HEK293 (cell line): Measurements from ENCODE around the gene CLK4.

Experiments
- CTCF ChIA-PET: fragments of 350-600 bp; formaldehyde crosslinking; extraction: SDS; loops from one replicate; lab custom pipeline; 2021; ENCODE audit warnings: antibody characterized with exemption; lab: Yijun Ruan, JAX
- POLR2A ChIA-PET: fragments of 300-600 bp; formaldehyde crosslinking; extraction: SDS; loops from one replicate; lab custom pipeline; 2020; ENCODE audit warnings: antibody characterized with exemption, inconsistent platforms; lab: Yijun Ruan, JAX
- H3K27ac ChIP-seq: fragments of 200-500 bp; sonication (Bioruptor generic); 2 replicates; pipeline ENCODE4 v1.5.1; 2014; ENCODE audit warnings: low read depth, low read length, control low read depth, inconsistent platforms; ENCODE audit errors: extremely low read depth
- H3K36me3 ChIP-seq, 2 experiments: fragments of 200-500 bp in 1 of 2; sonication (Bioruptor generic) in 1 of 2; 1 replicate in 1 of 2; 2 replicates in 1 of 2; pipeline ENCODE4 v1.5.1; 2014 to 2017; ENCODE audit warnings: inconsistent platforms in 2 of 2, low read length in 2 of 2; ENCODE audit not compliant: control insufficient read depth in 2 of 2, insufficient read depth in 1 of 2
- H3K4me1 ChIP-seq: fragments of 200-500 bp; sonication (Bioruptor generic); 2 replicates; pipeline ENCODE4 v1.5.1; 2014; ENCODE audit warnings: mild to moderate bottlenecking, low read length, inconsistent platforms; ENCODE audit not compliant: control insufficient read depth, insufficient read depth
- H3K4me3 ChIP-seq: 2 replicates; pipeline ENCODE4 v1.5.1; 2011; ENCODE audit warnings: low read depth, mild to moderate bottlenecking, control low read depth, low read length, moderate library complexity
- H3K9me3 ChIP-seq: fragments of 200-500 bp; sonication (Bioruptor generic); 2 replicates; pipeline ENCODE4 v1.5.1; 2014; ENCODE audit warnings: low read depth, low read length, inconsistent platforms; ENCODE audit not compliant: control insufficient read depth, insufficient read depth
- GLI4 ChIP-seq: fragments of 450-650 bp; formaldehyde crosslinking; IDR thresholded peaks from 2 replicates; pipeline ENCODE4 v1.5.1; 2016; ENCODE audit warnings: missing biosample characterization, missing genetic modification characterization
- HOXA7 ChIP-seq: sonication (generic); formaldehyde crosslinking; IDR thresholded peaks from 2 replicates; pipeline ENCODE4 v1.8.1; 2022; ENCODE audit warnings: missing genetic modification reagents, borderline replicate concordance
- MEIS1 ChIP-seq: sonication (generic); formaldehyde crosslinking; IDR thresholded peaks from 2 replicates; pipeline ENCODE4 v1.8.1; 2022; ENCODE audit warnings: missing genetic modification reagents, mild to moderate bottlenecking, borderline replicate concordance
- SCRT1 ChIP-seq: fragments of 450-650 bp; formaldehyde crosslinking; IDR thresholded peaks from 2 replicates; pipeline ENCODE4 v1.5.1; 2016; ENCODE audit warnings: missing biosample characterization, missing genetic modification characterization, borderline replicate concordance
- WT1 ChIP-seq: fragments of 450-650 bp; formaldehyde crosslinking; IDR thresholded peaks from 2 replicates; pipeline ENCODE4 v1.5.1; 2016; ENCODE audit warnings: missing biosample characterization, missing genetic modification characterization
- ZBTB8A ChIP-seq: fragments of 450-650 bp; formaldehyde crosslinking; IDR thresholded peaks from 2 replicates; pipeline ENCODE4 v1.5.1; 2016; ENCODE audit warnings: missing biosample characterization, missing genetic modification characterization
- ZNF112 ChIP-seq: fragments of 450-650 bp; formaldehyde crosslinking; IDR thresholded peaks from 2 replicates; pipeline ENCODE4 v1.5.0; 2017; ENCODE audit warnings: missing biosample characterization, missing genetic modification characterization
- ZNF169 ChIP-seq: fragments of 450-650 bp; formaldehyde crosslinking; IDR thresholded peaks from 2 replicates; pipeline ENCODE4 v1.5.1; 2016; ENCODE audit warnings: missing biosample characterization, missing genetic modification characterization
- ZNF174 ChIP-seq: fragments of 450-650 bp; formaldehyde crosslinking; IDR thresholded peaks from 2 replicates; pipeline ENCODE4 v1.5.0; 2017; ENCODE audit warnings: missing biosample characterization, mild to moderate bottlenecking, missing genetic modification characterization
- ZNF24 ChIP-seq: fragments of 450-650 bp; formaldehyde crosslinking; IDR thresholded peaks from 2 replicates; pipeline ENCODE4 v1.5.1; 2016; ENCODE audit warnings: missing biosample characterization, missing genetic modification characterization
- ZNF488 ChIP-seq: fragments of 450-650 bp; formaldehyde crosslinking; IDR thresholded peaks from 2 replicates; pipeline ENCODE4 v1.5.1; 2016; ENCODE audit warnings: missing biosample characterization, missing genetic modification characterization
- ZNF600 ChIP-seq: fragments of 450-650 bp; formaldehyde crosslinking; IDR thresholded peaks from 2 replicates; pipeline ENCODE4 v1.5.1; 2016; ENCODE audit warnings: missing biosample characterization, missing genetic modification characterization
- ZNF792 ChIP-seq: fragments of 450-650 bp; formaldehyde crosslinking; IDR thresholded peaks from 2 replicates; pipeline ENCODE4 v1.5.1; 2016; ENCODE audit warnings: missing biosample characterization, missing genetic modification characterization
- ZSCAN23 ChIP-seq: fragments of 450-650 bp; formaldehyde crosslinking; IDR thresholded peaks from 2 replicates; pipeline ENCODE4 v1.5.1; 2016; ENCODE audit warnings: missing biosample characterization, missing genetic modification characterization

CLK4 gene

GRCh38 chr5:178670351-178670885 lies 43.6 kb upstream of the CLK4 start:
- H3K9me3 ChIP-seq: no peaks in the 10 kb centered on the region
- H3K4me1 ChIP-seq: no peaks in the 10 kb centered on the region
- no peaks in the 10 kb centered on the region for H3K36me3 ChIP-seq
- ChIA-PET CTCF (interaction anchor here (0.6 kb wide), 1 partner anchor 19 kb away, joined by 3 read pairs; no protein-coding TSS in a partner anchor), POLR2A (interaction anchor here (0.5 kb wide), 1 partner anchor 31 kb away, joined by 3 read pairs; no protein-coding TSS in a partner anchor)
- no peak overlapping the region for H3K4me3 ChIP-seq
- no peak for TF ChIP-seq ZSCAN23
- H3K27ac ChIP-seq: no peak overlapping the region

- Histone ChIP-seq H3K27ac (no peak overlapping the region), H3K4me1 (no peaks in the 10 kb centered on the region), H3K4me3 (no peak overlapping the region), H3K36me3 (no peaks in the 10 kb centered on the region), H3K9me3 (no peaks in the 10 kb centered on the region)
- POLR2A ChIA-PET: no interaction called here
- TF ChIP-seq ZNF792 (tag by site-specific recombination): no peak
- TF ChIP-seq WT1 (tag by site-specific recombination): no peak
- CTCF ChIA-PET: no interaction called here
Observed at GRCh38 chr5:178668579-178668978, 41.7 kb upstream of the CLK4 start.

GRCh38 chr5:178667688-178668087 lies 40.8 kb upstream of the CLK4 start:
- H3K36me3 ChIP-seq: no peaks in the 10 kb centered on the region
- CTCF ChIA-PET: no interaction called here
- no peak overlapping the region for H3K4me3 ChIP-seq
- H3K4me1 ChIP-seq: no peaks in the 10 kb centered on the region
- no peak overlapping the region for H3K27ac ChIP-seq
- POLR2A ChIA-PET: no interaction called here
- no peaks in the 10 kb centered on the region for H3K9me3 ChIP-seq
- no peak for TF ChIP-seq ZSCAN23
- no peak for TF ChIP-seq SCRT1

- TF ChIP-seq HOXA7 (CRISPR knock-in tag): no peak
- no peak for TF ChIP-seq MEIS1 (CRISPR knock-in tag)
- no peak for TF ChIP-seq ZBTB8A (tag by site-specific recombination)
- TF ChIP-seq GLI4 (tag by site-specific recombination): no peak
- no peak for TF ChIP-seq ZNF488 (tag by site-specific recombination)
- no peak for TF ChIP-seq ZNF112 (tag by site-specific recombination)
- Histone ChIP-seq H3K4me3 (no peak overlapping the region), H3K4me1 (no peaks in the 10 kb centered on the region), H3K36me3 (no peaks in the 10 kb centered on the region), H3K9me3 (no peaks in the 10 kb centered on the region), H3K27ac (no peak overlapping the region)
- CTCF ChIA-PET: no interaction called here
- POLR2A ChIA-PET: no interaction called here
Observed at GRCh38 chr5:178667101-178667500, 40.3 kb upstream of the CLK4 start.

- Histone ChIP-seq H3K4me3 (no peak overlapping the region), H3K27ac (no peak overlapping the region), H3K9me3 (no peaks in the 10 kb centered on the region), H3K36me3 (no peaks in the 10 kb centered on the region)
- POLR2A ChIA-PET: interaction anchor here (0.6 kb wide), 1 partner anchor 780 kb away, joined by 6 read pairs; no protein-coding TSS in a partner anchor
- CTCF ChIA-PET: no interaction called here
- no peak for TF ChIP-seq ZNF24
- no peak for TF ChIP-seq ZNF600 (tag by site-specific recombination)
- TF ChIP-seq ZNF174: no peak
- no peak for TF ChIP-seq ZNF169
- TF ChIP-seq, all 188 proteins: peak for 0
- no peaks in the 10 kb centered on the region for H3K4me1 ChIP-seq
Observed at GRCh38 chr5:178664141-178664540, 37.3 kb upstream of the CLK4 start.
